ENCODE data around the gene RAB35.

RAB35 gene

GRCh38 chr12:120137833-120138232, 21.3 kb upstream of the RAB35 start:
- no peak overlapping the region for H3K27ac ChIP-seq (ENCODE audit: low read depth, low read length)
- no peaks in the 10 kb centered on the region for H3K9me2 ChIP-seq (replicated peaks; ENCODE audit: control insufficient read depth, low read length)
- TF ChIP-seq EZH2phosphoT487 (IDR thresholded peaks at IDR 0.05; ENCODE audit: borderline replicate concordance, low read length) = no peak
- no peak for TF ChIP-seq CTCF (IDR thresholded peaks at IDR 0.05; ENCODE audit: low read depth, low read length, poor library complexity, severe bottlenecking)
- H3K36me3 ChIP-seq (ENCODE audit: control insufficient read depth, low read length) = peaks cover 93% of the 10 kb centered on the region
- H3K9me3 ChIP-seq (ENCODE audit: control insufficient read depth, insufficient read depth, low read length) = no peaks in the 10 kb centered on the region
- no peaks in the 10 kb centered on the region for H4K20me1 ChIP-seq (ENCODE audit: control insufficient read depth, insufficient read depth, low read depth, low read length)
- H3K4me1 ChIP-seq (ENCODE audit: control insufficient read depth, low read length) = peaks cover 19% of the 10 kb centered on the region
- no peaks in the 10 kb centered on the region for H3K27me3 ChIP-seq (ENCODE audit: control insufficient read depth, low read length)
- H3F3A ChIP-seq (ENCODE audit: control insufficient read depth, insufficient read depth) = no peaks in the 10 kb centered on the region; the same call in 1 of the 2 replicates
- no peak overlapping the region for H3K4me2 ChIP-seq (ENCODE audit: low read length)
- H3K79me2 ChIP-seq (ENCODE audit: control insufficient read depth, low read length) = no peaks in the 10 kb centered on the region
- H3K4me3 ChIP-seq (ENCODE audit: low read length) = no peak overlapping the region

DNA sequence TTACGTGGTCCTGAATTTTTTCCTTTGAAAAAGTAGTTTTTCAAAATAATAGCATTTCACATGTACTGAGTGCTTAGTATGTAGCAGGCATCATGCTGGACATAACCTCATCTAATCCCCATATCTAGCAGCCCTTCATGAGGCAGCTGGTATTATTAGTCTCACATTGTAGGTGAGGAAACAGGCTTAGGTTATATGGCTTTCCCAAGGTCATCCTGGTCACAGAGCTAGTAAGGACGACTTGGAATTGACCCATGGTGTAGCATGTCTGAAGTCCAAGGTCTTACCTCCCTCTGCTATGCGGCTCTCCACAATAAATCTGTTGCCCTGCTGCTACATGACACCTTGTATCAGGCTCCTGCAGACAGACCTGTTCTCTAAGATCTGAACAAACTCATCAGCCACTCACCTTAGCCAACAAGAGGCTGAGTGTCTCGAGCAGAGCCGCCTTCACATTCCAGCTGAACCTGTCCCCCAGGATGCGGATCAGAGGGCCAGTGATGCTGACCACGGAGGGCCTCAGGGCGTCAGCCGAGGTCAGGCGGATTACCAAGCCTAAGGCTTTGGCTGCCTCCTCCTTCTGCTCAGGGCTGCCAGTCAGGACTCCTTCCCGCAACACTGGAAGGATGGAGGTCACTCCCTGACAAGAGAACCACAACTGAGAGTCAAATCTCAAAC, 19.7 kb upstream of the RAB35 start:
- Histone ChIP-seq H3K36me3 (ENCODE audit: control insufficient read depth, low read length) (peaks cover 95% of the 10 kb centered on the region), H3K4me1 (ENCODE audit: control insufficient read depth, low read length) (peaks cover 22% of the 10 kb centered on the region), H3K9me2 (replicated peaks; ENCODE audit: control insufficient read depth, low read length) (no peaks in the 10 kb centered on the region), H3K9me3 (ENCODE audit: control insufficient read depth, insufficient read depth, low read length) (no peaks in the 10 kb centered on the region), H3K27me3 (ENCODE audit: control insufficient read depth, low read length) (no peaks in the 10 kb centered on the region), H3F3A (ENCODE audit: control insufficient read depth, insufficient read depth) (no peaks in the 10 kb centered on the region; the same call in 1 of the 2 replicates), H3K4me3 (ENCODE audit: low read length) (no peak overlapping the region), H3K4me2 (ENCODE audit: low read length) (no peak overlapping the region), H3K79me2 (ENCODE audit: control insufficient read depth, low read length) (no peaks in the 10 kb centered on the region), H4K20me1 (ENCODE audit: control insufficient read depth, insufficient read depth, low read depth, low read length) (no peaks in the 10 kb centered on the region), H3K27ac (ENCODE audit: low read depth, low read length) (no peak overlapping the region)
- TF ChIP-seq EZH2phosphoT487 (IDR thresholded peaks at IDR 0.05; ENCODE audit: borderline replicate concordance, low read length) = no peak

DNA sequence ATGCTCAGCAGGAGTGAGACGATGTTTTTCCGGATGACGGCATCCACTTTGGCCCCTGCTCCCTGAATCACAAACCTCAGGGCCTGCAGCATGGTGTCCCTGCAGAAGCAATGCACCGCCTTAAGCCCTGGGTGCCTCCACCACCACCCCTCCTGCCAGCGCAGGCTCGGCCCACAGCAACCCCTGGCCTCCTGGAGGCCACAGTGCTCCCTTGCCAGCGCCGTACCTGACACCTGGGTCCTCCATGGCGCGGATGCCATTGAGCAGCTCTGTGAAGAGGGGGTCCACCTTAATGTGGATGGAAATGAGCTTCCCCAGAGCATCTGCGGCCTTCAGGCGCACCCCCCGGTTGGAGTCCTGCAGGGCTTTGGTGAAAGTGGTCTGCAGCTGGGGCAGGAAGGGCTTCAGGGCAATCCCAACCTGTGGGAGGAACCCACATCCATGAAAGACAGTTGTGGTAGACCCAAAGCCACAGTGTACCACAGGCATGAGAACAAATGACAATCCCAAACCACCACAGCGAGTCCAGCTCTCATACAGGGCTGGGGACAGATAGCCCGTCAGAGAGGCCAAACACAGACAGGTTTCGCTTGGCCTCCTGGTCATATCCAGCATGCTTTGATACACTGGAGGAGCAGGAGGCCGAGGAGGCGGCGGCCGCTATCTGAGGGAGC, 17.9 kb upstream of the RAB35 start:
- Histone ChIP-seq H3K27ac (ENCODE audit: low read depth, low read length) (no peak overlapping the region), H3K79me2 (ENCODE audit: control insufficient read depth, low read length) (no peaks in the 10 kb centered on the region), H3K4me2 (ENCODE audit: low read length) (no peak overlapping the region), H4K20me1 (ENCODE audit: control insufficient read depth, insufficient read depth, low read depth, low read length) (no peaks in the 10 kb centered on the region), H3K36me3 (ENCODE audit: control insufficient read depth, low read length) (peaks cover 95% of the 10 kb centered on the region), H3F3A (ENCODE audit: control insufficient read depth, insufficient read depth) (no peaks in the 10 kb centered on the region; the same call in 1 of the 2 replicates), H3K9me2 (replicated peaks; ENCODE audit: control insufficient read depth, low read length) (no peaks in the 10 kb centered on the region), H3K9me3 (ENCODE audit: control insufficient read depth, insufficient read depth, low read length) (no peaks in the 10 kb centered on the region), H3K27me3 (ENCODE audit: control insufficient read depth, low read length) (no peaks in the 10 kb centered on the region), H3K4me1 (ENCODE audit: control insufficient read depth, low read length) (peaks cover 22% of the 10 kb centered on the region), H3K4me3 (ENCODE audit: low read length) (no peak overlapping the region)
- TF ChIP-seq CTCF (IDR thresholded peaks at IDR 0.05; ENCODE audit: low read depth, low read length, poor library complexity, severe bottlenecking) = no peak
- no peak for TF ChIP-seq EZH2phosphoT487 (IDR thresholded peaks at IDR 0.05; ENCODE audit: borderline replicate concordance, low read length)

DNA sequence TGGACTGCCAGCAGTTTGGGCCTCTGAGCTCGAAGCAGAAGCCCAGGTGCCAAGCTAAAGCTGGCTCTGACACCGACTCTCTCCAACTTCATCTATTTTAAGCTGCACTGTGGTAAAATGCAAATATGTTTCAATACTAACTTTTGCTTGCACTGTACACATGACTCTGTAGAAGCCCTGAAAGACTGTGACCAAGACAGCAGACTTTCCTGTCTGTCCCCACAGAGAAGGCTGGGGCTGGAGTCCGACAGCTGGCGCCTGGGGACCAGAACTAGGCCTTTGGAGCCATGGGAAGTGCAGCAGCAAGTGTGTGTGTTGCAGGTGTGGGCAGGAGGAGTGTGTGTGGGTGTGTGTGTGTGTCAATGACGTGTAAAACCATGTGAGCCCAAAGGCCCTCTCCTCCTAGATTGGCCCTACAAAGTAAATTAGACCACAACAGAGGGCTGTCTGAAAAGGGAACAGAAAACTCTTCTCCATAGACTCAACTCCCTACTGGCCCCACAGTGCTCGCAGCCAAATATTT, 16.4 kb upstream of the RAB35 start:
- Histone ChIP-seq H3K36me3 (ENCODE audit: control insufficient read depth, low read length) (peaks cover 97% of the 10 kb centered on the region), H3K9me3 (ENCODE audit: control insufficient read depth, insufficient read depth, low read length) (no peaks in the 10 kb centered on the region), H3K9me2 (replicated peaks; ENCODE audit: control insufficient read depth, low read length) (no peaks in the 10 kb centered on the region), H3K27me3 (ENCODE audit: control insufficient read depth, low read length) (no peaks in the 10 kb centered on the region), H3F3A (ENCODE audit: control insufficient read depth, insufficient read depth) (no peaks in the 10 kb centered on the region; the same call in 1 of the 2 replicates), H3K4me3 (ENCODE audit: low read length) (no peak overlapping the region), H3K27ac (ENCODE audit: low read depth, low read length) (peak overlapping the region; percentile 29), H3K4me2 (ENCODE audit: low read length) (peak overlapping the region; percentile 37), H4K20me1 (ENCODE audit: control insufficient read depth, insufficient read depth, low read depth, low read length) (no peaks in the 10 kb centered on the region), H3K4me1 (ENCODE audit: control insufficient read depth, low read length) (peaks cover 22% of the 10 kb centered on the region), H3K79me2 (ENCODE audit: control insufficient read depth, low read length) (no peaks in the 10 kb centered on the region)
- TF ChIP-seq CTCF (IDR thresholded peaks at IDR 0.05; ENCODE audit: low read depth, low read length, poor library complexity, severe bottlenecking) (no peak), EZH2phosphoT487 (IDR thresholded peaks at IDR 0.05; ENCODE audit: borderline replicate concordance, low read length) (no peak)
